Kidney (tissue), 14 donors: ENCODE data around the gene MAP4. TPM values are rescaled to one million over a fixed set of nuclear protein-coding genes. Genes with fewer than 3 reads are reported as not detected.

Experiments used
- DNase-seq, 5 donors: peaks; one replicate each; pipeline ENCODE4 v3.0.0-alpha.2; 2013 to 2020
- FAIRE-seq: peaks from 2 replicates; lab custom pipeline; 2012; peaks lifted over from hg19 to GRCh38; lab: Jason Lieb, UNC
- H3K27ac ChIP-seq, 2 donors: one replicate each; pipeline ENCODE4 v1.7.0; 2013; ENCODE audit warnings: low read depth in 2 of 2, low read length in 2 of 2, inconsistent platforms in 1 of 2
- H3K27me3 ChIP-seq: one replicate; pipeline ENCODE4 v1.7.1; 2013; ENCODE audit warnings: low read length, inconsistent platforms; ENCODE audit not compliant: control insufficient read depth, insufficient read depth
- H3K36me3 ChIP-seq, 3 donors: one replicate each; pipeline versions ENCODE4 v1.7.0 to v1.7.1; 2013; ENCODE audit warnings: low read length in 3 of 3, control low read depth in 1 of 3, inconsistent platforms in 1 of 3; ENCODE audit not compliant: insufficient read depth in 3 of 3, control insufficient read depth in 2 of 3
- H3K4me1 ChIP-seq, 3 donors: one replicate each; pipeline versions ENCODE4 v1.7.0 to v1.7.1; 2013; ENCODE audit warnings: low read length in 3 of 3, inconsistent platforms in 1 of 3, low read depth in 1 of 3; ENCODE audit not compliant: control insufficient read depth in 2 of 3, insufficient read depth in 2 of 3
- H3K4me3 ChIP-seq, 3 donors: one replicate each; pipeline versions ENCODE4 v1.7.0 to v1.8.1; 2013; ENCODE audit warnings: low read length in 3 of 3, control low read depth in 1 of 3, inconsistent platforms in 1 of 3
- H3K9ac ChIP-seq, 3 donors: one replicate each; pipeline versions ENCODE4 v1.7.0 to v1.7.1; 2013; ENCODE audit warnings: low read length in 3 of 3, control low read depth in 1 of 3, inconsistent platforms in 1 of 3
- H3K9me3 ChIP-seq, 3 donors: one replicate each; pipeline versions ENCODE4 v1.7.0 to v1.7.1; 2013; ENCODE audit warnings: low read length in 3 of 3, control low read depth in 1 of 3, inconsistent platforms in 1 of 3; ENCODE audit not compliant: control insufficient read depth in 2 of 3, insufficient read depth in 1 of 3
- intact Hi-C: fragments of 100-400 bp; cut with DNase I; formaldehyde crosslinking; loops from one replicate; pipeline ENCODE4 v1.11.1; 2022
- polyA plus RNA-seq: library from polyadenylated mRNA; stranded (reverse); fragments of 350-450 nt; fragmentation: Illumina TruSeq; extraction: RNeasy Lipid Tissue Mini Kit (QIAGEN cat#74804); gene quantifications from one replicate; pipeline ENCODE4 v1.2.3, GENCODE V29; 2014; ENCODE audit warnings: low read depth, low replicate concordance; ENCODE audit not compliant: insufficient read depth
- total RNA-seq: library from RNA; stranded (reverse); fragmentation: NEBNext Ultra II Directional; extraction: Animal tissue kit (Norgen Biotek cat#: 25700); gene quantifications from one replicate; pipeline ENCODE4 v1.2.1, GENCODE V29; 2021
- TF ChIP-seq, protein P1 (sequence below): IDR thresholded peaks from 3 replicates; pipeline ENCODE4 v1.5.1; 2012; ENCODE audit warnings: mild to moderate bottlenecking, moderate library complexity, borderline replicate concordance; ENCODE audit not compliant: insufficient read depth; ENCODE audit errors: extremely low read depth
- donor health status: control.
- donor health status: control.
- donor health status: control.
- donor health status: control.
- donor health status: control.
- donor health status: DM: yes; HTN: yes; CAD: no.
- donor health status: Normal renal cell carcinoma (clear cell type).

Gene MAP4
- total and polyA plus RNA-seq, 2 donors from 2014 or later: 69.6 to 239 TPM

DNA sequence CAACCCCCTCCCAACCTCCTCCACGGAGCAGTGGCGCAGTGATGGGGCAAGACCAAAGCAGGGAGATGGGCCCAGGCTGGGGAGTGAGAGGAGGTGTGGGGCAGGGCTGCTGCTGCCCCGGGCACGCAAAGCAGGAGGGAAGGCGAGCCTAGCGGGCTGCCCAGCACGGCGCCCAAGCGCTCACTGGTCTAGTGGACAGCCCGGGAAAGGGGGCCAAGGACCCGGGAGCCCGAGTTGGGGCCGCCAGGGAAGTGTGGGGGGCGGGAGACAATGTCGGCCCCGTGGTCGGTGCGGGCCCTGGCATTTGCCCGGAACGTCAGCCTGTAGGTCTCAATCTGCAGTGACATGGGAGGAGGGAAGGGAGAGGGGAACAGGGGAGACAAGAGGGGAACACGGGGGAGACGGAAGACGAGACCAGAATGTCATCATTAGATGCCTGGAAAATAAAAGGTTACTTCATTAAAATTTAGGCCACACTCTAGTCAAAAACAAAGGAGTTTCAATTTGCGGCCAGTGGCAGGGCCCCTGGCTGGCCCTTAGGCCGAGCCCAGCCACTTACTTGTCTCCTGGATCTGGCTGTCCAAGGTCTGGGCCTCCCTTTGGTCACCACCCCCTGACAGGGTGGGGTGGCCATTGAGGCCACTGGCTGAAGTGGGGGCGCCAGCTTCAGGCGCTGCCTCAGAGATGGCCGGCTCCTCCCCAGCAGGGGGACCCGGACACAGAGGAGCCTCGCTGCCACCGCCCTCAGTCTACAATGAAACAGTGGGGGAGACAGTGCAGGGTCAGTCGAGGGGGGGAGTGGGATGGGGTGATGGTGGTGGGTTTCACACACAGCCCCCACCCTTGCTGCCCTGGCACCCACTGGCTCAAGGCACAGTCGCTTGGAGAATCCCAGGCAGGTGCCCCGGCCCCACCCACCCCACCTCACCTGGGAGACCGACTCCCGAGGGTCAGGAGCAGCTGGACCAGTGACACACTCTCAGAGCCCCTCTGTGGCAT, 163.3 kb downstream of the MAP4 start:
- no peak for FAIRE-seq
- DNase-seq: peak in 1 of 5 donors; percentile 59

DNA sequence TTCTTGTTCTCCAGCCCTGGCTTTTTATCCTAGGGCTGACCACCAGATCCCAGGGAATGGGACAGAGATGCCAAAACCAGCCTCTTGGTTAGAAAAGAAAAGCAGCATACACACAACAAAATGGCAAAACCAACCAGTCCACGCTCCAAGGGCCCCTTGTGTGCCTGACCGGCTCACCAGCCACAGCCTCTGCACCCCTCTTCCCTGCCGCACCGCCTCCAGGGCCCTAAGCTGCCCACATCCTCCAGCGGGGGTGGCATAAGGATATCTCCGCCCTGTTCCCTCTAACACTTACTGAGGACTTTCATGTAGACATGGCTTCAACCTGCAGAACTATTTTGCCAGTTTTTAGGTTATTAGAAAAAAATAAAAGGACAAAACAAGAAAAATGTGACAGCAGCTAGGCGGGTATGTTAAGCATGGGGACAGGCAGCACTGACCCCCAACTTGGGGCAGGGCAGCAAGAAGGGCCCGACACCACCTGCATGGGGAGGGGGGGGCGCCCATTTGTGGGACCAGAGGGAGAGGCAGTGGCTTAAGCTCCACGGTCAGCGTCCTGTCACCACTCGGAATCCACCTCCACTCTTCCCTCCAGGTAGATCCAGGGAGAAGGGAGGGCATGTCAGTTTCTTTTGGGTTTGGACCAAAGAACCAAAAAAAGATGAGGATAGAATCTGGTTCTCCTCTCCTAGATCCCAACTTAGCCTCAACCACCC, 164.2 kb downstream of the MAP4 start:
- Histone ChIP-seq H3K9ac (no peak overlapping the region), H3K9me3 (no peaks in the 10 kb centered on the region), H3K36me3 (peaks cover 4 to 62% (median 33%) of the 10 kb centered on the region in 3 donors), H3K4me1 (no peaks in the 10 kb centered on the region), H3K27ac (no peak overlapping the region), H3K4me3 (no peak overlapping the region), H3K27me3 (no peaks in the 10 kb centered on the region)
- intact Hi-C loops: loop anchor here (10.0 kb wide), 1 partner anchor 133 kb away; no protein-coding TSS in a partner anchor
- DNase-seq: peak in 1 of 5 donors; percentile 59
- no peak for FAIRE-seq
- TF ChIP-seq, protein P1, sequence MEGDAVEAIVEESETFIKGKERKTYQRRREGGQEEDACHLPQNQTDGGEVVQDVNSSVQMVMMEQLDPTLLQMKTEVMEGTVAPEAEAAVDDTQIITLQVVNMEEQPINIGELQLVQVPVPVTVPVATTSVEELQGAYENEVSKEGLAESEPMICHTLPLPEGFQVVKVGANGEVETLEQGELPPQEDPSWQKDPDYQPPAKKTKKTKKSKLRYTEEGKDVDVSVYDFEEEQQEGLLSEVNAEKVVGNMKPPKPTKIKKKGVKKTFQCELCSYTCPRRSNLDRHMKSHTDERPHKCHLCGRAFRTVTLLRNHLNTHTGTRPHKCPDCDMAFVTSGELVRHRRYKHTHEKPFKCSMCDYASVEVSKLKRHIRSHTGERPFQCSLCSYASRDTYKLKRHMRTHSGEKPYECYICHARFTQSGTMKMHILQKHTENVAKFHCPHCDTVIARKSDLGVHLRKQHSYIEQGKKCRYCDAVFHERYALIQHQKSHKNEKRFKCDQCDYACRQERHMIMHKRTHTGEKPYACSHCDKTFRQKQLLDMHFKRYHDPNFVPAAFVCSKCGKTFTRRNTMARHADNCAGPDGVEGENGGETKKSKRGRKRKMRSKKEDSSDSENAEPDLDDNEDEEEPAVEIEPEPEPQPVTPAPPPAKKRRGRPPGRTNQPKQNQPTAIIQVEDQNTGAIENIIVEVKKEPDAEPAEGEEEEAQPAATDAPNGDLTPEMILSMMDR: no peak

More for the DNA sequence above, 163.3 kb downstream of the MAP4 start:
- intact Hi-C loops: loop anchor here (10.0 kb wide), 1 partner anchor 132 kb away; no protein-coding TSS in a partner anchor
- Histone ChIP-seq H3K9ac (no peak overlapping the region), H3K4me3 (no peak overlapping the region), H3K4me1 (no peaks in the 10 kb centered on the region), H3K27me3 (no peaks in the 10 kb centered on the region), H3K36me3 (peaks cover under 1 to 58% (median 30%) of the 10 kb centered on the region in 3 donors), H3K9me3 (no peaks in the 10 kb centered on the region), H3K27ac (no peak overlapping the region)
- TF ChIP-seq, protein P1: no peak

DNA sequence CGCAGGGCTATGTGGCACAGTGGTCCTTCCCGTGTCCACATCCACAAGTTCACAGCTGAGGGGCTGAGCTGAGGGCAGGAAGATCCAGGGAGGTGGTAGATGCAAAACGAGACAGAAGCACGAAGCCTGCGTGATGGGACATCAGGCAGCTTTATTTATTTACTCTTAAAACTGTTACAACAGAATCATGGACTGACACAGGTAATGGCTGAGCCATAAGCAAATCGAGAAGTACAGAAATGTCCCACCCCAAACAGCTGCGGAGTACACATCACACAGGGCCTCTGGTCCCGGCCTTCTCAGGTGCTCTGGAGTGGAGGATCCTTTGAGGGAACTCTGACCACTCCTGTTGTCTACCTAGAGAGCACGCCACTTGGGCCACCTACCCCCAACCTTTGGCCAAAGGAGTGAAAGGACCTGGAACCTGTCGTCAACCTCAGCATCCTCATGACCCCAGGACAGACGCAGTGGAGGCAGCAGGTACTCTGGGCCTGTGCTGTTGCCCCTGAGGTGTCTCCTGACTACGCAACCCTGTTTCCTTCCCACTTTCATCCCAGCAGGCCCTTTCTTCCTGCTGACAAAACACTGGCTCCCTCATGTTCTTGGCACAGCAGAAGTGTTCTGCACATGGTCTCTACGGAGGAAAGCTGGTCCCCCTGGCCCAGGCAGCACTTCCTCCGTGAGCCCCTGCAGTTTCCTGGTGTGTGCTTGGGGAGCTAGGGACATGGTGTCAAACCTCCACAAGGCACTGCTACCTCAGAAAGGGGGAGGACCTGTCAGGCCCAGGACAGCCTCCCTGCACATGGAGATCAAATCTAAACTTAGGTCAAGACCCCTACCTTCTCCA, 165.4 kb downstream of the MAP4 start:
- TF ChIP-seq, protein P1: no peak
- Histone ChIP-seq H3K9me3 (no peaks in the 10 kb centered on the region), H3K27ac (no peak overlapping the region), H3K4me3 (no peak overlapping the region), H3K27me3 (no peaks in the 10 kb centered on the region), H3K4me1 (no peaks in the 10 kb centered on the region), H3K9ac (no peak overlapping the region), H3K36me3 (peaks cover 4 to 64% (median 33%) of the 10 kb centered on the region in 3 donors)
- FAIRE-seq (no peak), DNase-seq (peak in 1 of 5 donors; percentile 32)
- intact Hi-C loops: loop anchor here (10.0 kb wide), 1 partner anchor 134 kb away; no protein-coding TSS in a partner anchor
